KOPT-K1 (cell line): ENCODE measurements around the gene PDXP.

Source experiments
- H3K27ac ChIP-seq: fragments of 200-600 bp; sonication (generic); 2 replicates; pipeline ENCODE4 v1.5.1; 2016; ENCODE audit warnings: antibody characterized with exemption, mild to moderate bottlenecking, low read depth, low read length; ENCODE audit not compliant: poor library complexity, severe bottlenecking
- H3K36me3 ChIP-seq: fragments of 200-600 bp; sonication (generic); 2 replicates; pipeline ENCODE4 v1.5.1; 2017; ENCODE audit warnings: antibody characterized with exemption, mild to moderate bottlenecking, low read length, moderate library complexity; ENCODE audit not compliant: insufficient read depth
- H3K9me3 ChIP-seq: fragments of 200-600 bp; sonication (generic); 2 replicates; pipeline ENCODE4 v1.5.1; 2017; ENCODE audit warnings: antibody characterized with exemption, low read length, mild to moderate bottlenecking; ENCODE audit not compliant: insufficient read depth, poor library complexity, severe bottlenecking

Gene PDXP

DNA sequence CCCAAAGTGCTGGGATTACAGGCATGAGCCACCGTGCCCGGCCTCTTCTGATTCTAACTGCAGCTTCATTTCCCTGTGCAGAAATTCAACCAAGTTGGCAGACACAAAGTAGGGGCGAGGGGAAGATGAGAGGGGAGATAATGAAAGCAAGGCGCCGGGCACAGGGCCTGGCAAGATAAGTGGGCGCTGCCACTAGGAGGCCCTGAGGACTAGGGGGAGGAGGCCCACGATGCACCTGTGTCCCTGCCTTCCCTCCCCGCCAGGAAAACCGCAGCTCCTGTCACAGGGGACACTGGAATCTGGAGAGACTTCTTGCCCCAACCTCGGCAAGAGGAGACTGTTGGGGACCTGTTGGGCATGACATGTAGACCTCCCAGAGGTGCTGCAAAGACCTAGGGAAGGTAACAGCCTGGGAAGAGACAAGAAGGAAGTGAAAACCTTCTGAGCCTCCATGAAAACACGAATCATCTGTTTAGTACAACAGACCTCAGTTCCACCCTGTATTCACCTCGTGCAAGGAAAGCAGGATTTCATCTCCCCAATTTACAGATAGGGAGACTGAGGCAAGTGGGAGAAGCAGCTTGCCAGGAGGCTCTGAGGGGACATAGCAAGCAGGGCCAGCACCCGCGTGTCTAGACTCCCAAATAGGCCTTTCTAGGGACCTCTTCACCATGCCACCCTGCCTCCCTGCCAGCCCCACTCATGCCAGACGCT, 13.8 kb downstream of the PDXP start:
- peaks cover 19% of the 10 kb centered on the region for H3K36me3 ChIP-seq
- no peaks in the 10 kb centered on the region for H3K9me3 ChIP-seq
- H3K27ac ChIP-seq, result peak overlapping the region; percentile 72

DNA sequence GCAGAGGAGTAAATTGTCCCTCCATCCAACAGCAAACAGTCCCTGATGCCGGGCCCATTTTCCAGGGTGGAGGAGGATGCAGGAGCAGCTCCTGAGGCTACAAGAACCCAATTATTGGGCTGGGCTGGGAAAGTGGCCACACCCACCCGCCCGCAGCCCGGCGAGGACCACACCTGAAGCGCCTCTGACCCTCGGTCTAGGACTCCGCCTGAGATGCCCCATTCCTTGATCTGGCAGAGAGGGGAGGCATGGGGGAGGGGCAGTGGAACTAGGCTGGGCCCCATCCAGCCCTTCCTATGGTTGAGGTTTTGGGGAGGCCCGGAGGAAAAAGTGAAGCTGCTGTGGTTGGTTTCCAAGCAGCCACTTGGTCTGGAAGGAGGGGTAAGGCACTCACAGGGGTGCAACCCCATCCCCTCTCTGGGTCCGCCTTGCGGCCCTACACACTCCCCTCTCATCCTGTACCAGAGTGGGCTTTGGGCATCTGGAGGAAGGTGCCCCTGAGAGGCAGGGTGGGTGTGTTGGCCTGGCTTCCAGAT, 14.5 kb downstream of the PDXP start:
- H3K9me3 ChIP-seq, result no peaks in the 10 kb centered on the region
- peaks cover 13% of the 10 kb centered on the region; the same call in 1 of the 2 replicates for H3K36me3 ChIP-seq
- H3K27ac ChIP-seq, result peak overlapping the region; percentile 72

- peaks cover 3% of the 10 kb centered on the region; the same call in 1 of the 2 replicates for H3K36me3 ChIP-seq
- H3K9me3 ChIP-seq, result no peaks in the 10 kb centered on the region
- H3K27ac ChIP-seq, result no peak overlapping the region
Measured at GRCh38 chr22:37674248-37674647, 15.7 kb downstream of the PDXP start.

- H3K9me3 ChIP-seq, result no peaks in the 10 kb centered on the region
- H3K27ac ChIP-seq, result peak within 1 kb of the TSS; percentile 96
- no peaks in the 10 kb centered on the region for H3K36me3 ChIP-seq
Measured at GRCh38 chr22:37674951-37675929, 16.7 kb downstream of the PDXP start, which contains the start of gene LGALS1. Gene LGALS1 (plus strand): TSS chr22:37675636. CDS start chr22:37675703, 67 bp downstream.

DNA sequence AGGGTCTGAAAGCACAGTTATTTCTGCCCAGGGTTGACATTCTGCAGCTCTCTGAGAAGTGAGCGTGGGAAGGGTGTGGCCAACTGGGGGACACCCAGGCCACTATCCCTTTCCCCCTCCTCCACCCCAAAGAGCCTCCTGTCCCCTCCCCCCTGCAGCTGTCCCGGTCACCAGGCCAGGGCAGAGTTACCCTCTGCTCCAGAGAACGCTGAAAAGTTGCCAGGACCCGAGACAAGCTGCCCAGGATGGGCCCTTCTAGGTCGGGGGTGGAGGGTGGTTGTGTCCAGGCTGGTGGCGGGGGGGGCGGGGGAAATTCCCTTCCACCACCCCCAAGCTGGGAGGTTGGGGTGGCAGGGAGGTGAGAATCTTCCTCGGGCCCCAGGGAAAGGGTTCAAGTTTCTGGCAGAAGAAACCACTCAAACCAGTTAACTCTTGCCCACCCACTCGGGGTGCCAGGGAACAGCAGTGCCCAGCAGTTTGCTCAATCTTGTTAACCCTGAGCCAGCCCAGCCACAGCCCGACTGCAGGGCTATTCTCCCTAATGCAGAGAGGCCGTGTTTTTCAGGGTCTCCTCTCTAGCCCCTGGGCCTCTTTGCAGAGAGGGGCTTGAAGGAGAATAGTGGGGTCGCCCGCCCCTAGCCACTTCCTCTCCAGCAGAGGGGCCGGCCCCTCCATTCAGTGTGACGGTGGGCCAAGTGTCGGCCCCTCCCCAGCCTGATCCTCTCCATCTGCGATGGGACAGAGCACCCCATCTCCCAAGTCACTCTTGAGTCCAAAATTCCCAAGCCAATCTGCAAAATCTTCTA, 17.6 kb downstream of the PDXP start:
- Histone ChIP-seq H3K9me3 (no peaks in the 10 kb centered on the region), H3K27ac (peak overlapping the region; percentile 96), H3K36me3 (no peaks in the 10 kb centered on the region)

GRCh38 chr22:37676736-37677492, 18.4 kb downstream of the PDXP start:
- Histone ChIP-seq H3K27ac (peak overlapping the region; percentile 96), H3K36me3 (no peaks in the 10 kb centered on the region), H3K9me3 (no peaks in the 10 kb centered on the region)

DNA sequence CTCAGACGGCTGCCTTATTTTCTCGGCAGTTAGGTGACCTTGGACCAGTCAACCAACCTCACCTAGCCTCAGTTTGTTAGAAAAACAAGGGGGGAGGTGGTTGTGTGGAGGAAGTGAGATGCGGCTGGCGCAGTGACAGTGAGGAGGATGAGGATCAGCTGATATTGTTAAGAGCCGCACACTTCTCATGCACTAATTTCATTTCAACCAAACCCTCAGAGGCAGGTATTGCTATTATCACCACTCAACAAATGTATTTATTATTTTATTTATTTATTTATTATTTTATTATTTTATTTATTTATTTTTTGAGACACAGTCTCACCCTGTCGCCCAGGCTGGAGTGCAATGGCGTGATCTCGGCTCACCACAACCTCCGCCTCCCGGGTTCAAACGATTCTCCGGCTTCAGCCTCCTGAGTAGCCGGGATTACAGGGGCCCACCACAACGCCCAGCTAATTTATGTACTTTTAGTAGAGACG, 19.0 kb downstream of the PDXP start:
- no peaks in the 10 kb centered on the region for H3K36me3 ChIP-seq
- H3K9me3 ChIP-seq, result no peaks in the 10 kb centered on the region
- H3K27ac ChIP-seq, result peak overlapping the region; percentile 96

- Histone ChIP-seq H3K27ac (peak overlapping the region; percentile 96), H3K36me3 (no peaks in the 10 kb centered on the region)
Measured at GRCh38 chr22:37678372-37678771, 19.8 kb downstream of the PDXP start.

DNA sequence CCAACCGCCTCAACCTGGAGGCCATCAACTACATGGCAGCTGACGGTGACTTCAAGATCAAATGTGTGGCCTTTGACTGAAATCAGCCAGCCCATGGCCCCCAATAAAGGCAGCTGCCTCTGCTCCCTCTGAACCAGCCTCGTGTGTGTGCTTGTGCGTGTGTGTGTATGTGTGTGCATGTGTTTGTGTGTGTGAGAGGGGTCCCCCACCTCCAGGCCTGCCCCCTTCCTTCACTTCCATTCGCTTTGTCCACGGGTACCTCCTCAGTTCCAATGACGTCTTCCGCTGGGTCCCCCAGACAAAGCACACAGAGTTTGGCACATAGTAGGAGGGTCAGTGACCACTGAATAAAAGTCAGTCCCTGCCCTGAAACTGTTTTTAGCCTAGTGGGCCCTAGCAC, 21.1 kb downstream of the PDXP start:
- no peaks in the 10 kb centered on the region for H3K9me3 ChIP-seq
- H3K27ac ChIP-seq, result no peak overlapping the region
- H3K36me3 ChIP-seq, result no peaks in the 10 kb centered on the region

More at GRCh38 chr22:37678372-37678771, 19.8 kb downstream of the PDXP start:
- no peaks in the 10 kb centered on the region for H3K9me3 ChIP-seq

- Histone ChIP-seq H3K27ac (no peak overlapping the region), H3K9me3 (no peaks in the 10 kb centered on the region)
Measured at GRCh38 chr22:37680191-37680851, 21.8 kb downstream of the PDXP start.

GRCh38 chr22:37681001-37681424, 22.5 kb downstream of the PDXP start:
- Histone ChIP-seq H3K27ac (peak overlapping the region; percentile 2), H3K9me3 (no peaks in the 10 kb centered on the region), H3K36me3 (no peaks in the 10 kb centered on the region)

More at GRCh38 chr22:37680191-37680851, 21.8 kb downstream of the PDXP start:
- no peaks in the 10 kb centered on the region for H3K36me3 ChIP-seq

GRCh38 chr22:37681556-37682049, 23.1 kb downstream of the PDXP start:
- H3K36me3 ChIP-seq, result no peaks in the 10 kb centered on the region
- H3K9me3 ChIP-seq, result no peaks in the 10 kb centered on the region
- H3K27ac ChIP-seq, result peak overlapping the region; percentile 2
